ENCODE measurements around the gene SELENON. TPM values are rescaled to one million over a fixed set of nuclear protein-coding genes. Genes with fewer than 3 reads are reported as not detected.

SELENON gene
- total RNA-seq, 1 experiment from 2014 or later, result 57.2 TPM

DNA sequence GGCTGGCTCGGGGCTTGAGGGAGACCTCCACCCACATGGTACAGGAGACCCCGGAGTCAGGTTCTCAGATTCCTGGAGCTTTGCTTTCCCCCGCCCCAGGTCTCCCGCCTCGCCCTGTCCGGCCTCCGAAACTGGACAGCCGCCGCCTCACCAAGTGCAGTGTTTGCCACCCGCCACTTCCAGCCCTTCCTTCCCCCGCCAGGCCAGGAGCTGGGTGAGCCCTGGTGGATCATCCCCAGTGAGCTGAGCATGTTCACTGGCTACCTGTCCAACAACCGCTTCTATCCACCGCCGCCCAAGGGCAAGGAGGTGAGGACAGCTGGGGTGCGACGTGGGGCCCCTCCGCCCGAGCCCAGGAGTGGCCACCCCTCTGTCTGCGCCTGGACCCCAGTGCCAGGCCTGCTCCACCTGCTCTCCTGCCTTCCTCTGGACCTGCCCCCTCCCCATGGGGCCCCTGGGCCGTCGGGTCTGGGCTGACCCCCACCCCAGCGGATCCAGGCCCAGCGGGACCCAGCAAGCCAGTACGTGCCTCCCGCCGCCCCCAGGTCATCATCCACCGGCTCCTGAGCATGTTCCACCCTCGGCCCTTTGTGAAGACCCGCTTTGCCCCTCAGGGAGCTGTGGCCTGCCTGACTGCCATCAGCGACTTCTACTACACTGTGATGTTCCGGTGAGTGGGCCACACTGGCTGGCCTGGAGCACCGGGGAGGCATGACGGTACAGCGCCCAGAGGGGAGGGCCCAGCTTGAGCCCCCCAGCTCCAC is 8.7 kb downstream of the SELENON start:
- no peak for TF ChIP-seq POLR2AphosphoS5 (IDR thresholded peaks at IDR 0.05; ENCODE audit: low read depth, low read length)
- Histone ChIP-seq H3K4me1 (ENCODE audit: control insufficient read depth, insufficient read depth, low read length) (no peaks in the 10 kb centered on the region), H3K4me3 (ENCODE audit: low read depth in 2 of 2, low read length in 2 of 2) (no peak overlapping the region), H3K27me3 (ENCODE audit: control insufficient read depth, insufficient read depth, low read length) (no peaks in the 10 kb centered on the region), H3K9me3 (ENCODE audit: control insufficient read depth, insufficient read depth, low read depth, low read length) (no peaks in the 10 kb centered on the region), H3K27ac (ENCODE audit: low read length) (no peak overlapping the region), H3K36me3 (ENCODE audit: control insufficient read depth, insufficient read depth, low read length) (no peaks in the 10 kb centered on the region)
- no TSS peak for BruUV-seq (replicated peaks)
- DNase-seq (ENCODE audit: low read depth, low spot score), result no peak
- in situ Hi-C loops (cut with HindIII; ENCODE audit: low pct_unique_long_range_greater_than_20kb, low sequenced_read_pairs) (no loop called here), intact Hi-C loops (cut with micrococcal nuclease; ENCODE audit: unreplicated experiment) (no loop called here)
- ChIA-PET CTCF (no interaction called here), POLR2A (interaction anchor here (0.6 kb wide), 1 partner anchor 130 kb away, joined by 4 read pairs; no protein-coding TSS in a partner anchor)
- ATAC-seq, result no peak

DNA sequence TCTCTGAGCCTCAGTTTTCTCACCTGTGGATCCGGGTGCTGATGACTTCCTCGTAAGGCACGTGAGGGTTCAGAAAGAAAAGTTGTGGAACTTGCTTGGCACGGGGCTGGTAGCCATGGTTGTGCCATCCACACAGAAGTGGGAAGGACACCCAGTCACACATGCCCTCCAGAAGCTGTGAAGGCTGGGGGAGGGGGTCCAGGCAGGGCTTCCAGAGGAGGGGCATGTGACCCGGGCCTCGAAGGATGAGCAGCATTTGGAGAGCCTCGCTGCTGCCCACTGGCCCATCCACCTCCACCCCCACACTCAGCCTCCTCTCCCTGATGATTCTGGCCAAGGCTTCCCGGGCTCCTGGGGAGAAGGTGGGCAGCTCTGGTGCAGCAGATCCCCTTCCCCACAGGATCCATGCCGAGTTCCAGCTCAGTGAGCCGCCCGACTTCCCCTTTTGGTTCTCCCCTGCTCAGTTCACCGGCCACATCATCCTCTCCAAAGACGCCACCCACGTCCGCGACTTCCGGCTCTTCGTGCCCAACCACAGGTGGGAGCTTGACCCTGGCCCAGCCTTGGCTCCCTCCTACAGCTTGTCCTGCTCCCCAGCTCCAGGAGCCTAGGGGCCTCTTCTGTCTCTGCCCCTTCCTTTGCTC is 9.4 kb downstream of the SELENON start:
- H3K27ac ChIP-seq (ENCODE audit: low read length), result no peak overlapping the region
- H3K27me3 ChIP-seq (ENCODE audit: control insufficient read depth, insufficient read depth, low read length), result no peaks in the 10 kb centered on the region
- DNase-seq (ENCODE audit: low read depth, low spot score) (no peak), ATAC-seq (no peak)
- TF ChIP-seq, protein P1, sequence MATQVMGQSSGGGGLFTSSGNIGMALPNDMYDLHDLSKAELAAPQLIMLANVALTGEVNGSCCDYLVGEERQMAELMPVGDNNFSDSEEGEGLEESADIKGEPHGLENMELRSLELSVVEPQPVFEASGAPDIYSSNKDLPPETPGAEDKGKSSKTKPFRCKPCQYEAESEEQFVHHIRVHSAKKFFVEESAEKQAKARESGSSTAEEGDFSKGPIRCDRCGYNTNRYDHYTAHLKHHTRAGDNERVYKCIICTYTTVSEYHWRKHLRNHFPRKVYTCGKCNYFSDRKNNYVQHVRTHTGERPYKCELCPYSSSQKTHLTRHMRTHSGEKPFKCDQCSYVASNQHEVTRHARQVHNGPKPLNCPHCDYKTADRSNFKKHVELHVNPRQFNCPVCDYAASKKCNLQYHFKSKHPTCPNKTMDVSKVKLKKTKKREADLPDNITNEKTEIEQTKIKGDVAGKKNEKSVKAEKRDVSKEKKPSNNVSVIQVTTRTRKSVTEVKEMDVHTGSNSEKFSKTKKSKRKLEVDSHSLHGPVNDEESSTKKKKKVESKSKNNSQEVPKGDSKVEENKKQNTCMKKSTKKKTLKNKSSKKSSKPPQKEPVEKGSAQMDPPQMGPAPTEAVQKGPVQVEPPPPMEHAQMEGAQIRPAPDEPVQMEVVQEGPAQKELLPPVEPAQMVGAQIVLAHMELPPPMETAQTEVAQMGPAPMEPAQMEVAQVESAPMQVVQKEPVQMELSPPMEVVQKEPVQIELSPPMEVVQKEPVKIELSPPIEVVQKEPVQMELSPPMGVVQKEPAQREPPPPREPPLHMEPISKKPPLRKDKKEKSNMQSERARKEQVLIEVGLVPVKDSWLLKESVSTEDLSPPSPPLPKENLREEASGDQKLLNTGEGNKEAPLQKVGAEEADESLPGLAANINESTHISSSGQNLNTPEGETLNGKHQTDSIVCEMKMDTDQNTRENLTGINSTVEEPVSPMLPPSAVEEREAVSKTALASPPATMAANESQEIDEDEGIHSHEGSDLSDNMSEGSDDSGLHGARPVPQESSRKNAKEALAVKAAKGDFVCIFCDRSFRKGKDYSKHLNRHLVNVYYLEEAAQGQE (IDR thresholded peaks at IDR 0.05; ENCODE audit: insufficient read depth in 1 of 2, low read depth in 2 of 2, low read length in 1 of 2), result no peak
- no peak for TF ChIP-seq SIN3A (IDR thresholded peaks at IDR 0.05; ENCODE audit: borderline replicate concordance, insufficient read depth, low read depth, low read length)
- TF ChIP-seq TCF7L2 (IDR thresholded peaks at IDR 0.05; ENCODE audit: low read depth, low read length), result no peak
- no peak for TF ChIP-seq POLR2AphosphoS5 (IDR thresholded peaks at IDR 0.05; ENCODE audit: low read depth, low read length)
- POLR2A ChIA-PET, result interaction anchor here (0.5 to 0.6 kb wide), 2 partner anchors 8 to 131 kb away, joined by 3 to 4 read pairs; no protein-coding TSS in a partner anchor
- H3K4me3 ChIP-seq (ENCODE audit: low read depth in 2 of 2, low read length in 2 of 2), result no peak overlapping the region
- CTCF ChIA-PET, result interaction anchor here (0.6 kb wide), 1 partner anchor 288 kb away, joined by 9 read pairs; no protein-coding TSS in a partner anchor
- intact Hi-C loops (cut with micrococcal nuclease; ENCODE audit: unreplicated experiment), result no loop called here
- no peaks in the 10 kb centered on the region for H3K4me1 ChIP-seq (ENCODE audit: control insufficient read depth, insufficient read depth, low read length)
- no peaks in the 10 kb centered on the region for H3K36me3 ChIP-seq (ENCODE audit: control insufficient read depth, insufficient read depth, low read length)
- BruUV-seq (replicated peaks), result no TSS peak
- H3K9me3 ChIP-seq (ENCODE audit: control insufficient read depth, insufficient read depth, low read depth, low read length), result no peaks in the 10 kb centered on the region
- in situ Hi-C loops (cut with HindIII; ENCODE audit: low pct_unique_long_range_greater_than_20kb, low sequenced_read_pairs), result no loop called here

DNA sequence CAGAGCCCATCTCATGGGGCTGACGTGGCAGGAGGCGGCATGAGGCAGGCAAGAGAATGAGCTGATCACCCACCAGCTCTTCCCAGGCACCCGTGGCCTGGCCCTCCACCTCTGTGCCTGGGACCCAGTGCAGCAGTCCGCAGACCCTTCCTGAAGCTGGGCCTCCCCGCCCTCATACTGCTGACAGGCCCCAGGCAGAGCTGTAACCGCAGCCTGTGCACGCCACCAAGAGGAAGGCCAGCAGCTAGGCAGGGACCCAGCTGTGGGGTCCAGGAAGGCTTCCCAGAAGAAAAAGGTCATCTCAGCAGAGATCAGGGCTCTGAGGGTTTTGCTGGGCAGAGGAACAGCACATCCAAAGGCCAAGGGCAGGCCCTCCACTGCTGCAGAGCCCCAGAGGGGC is 9.9 kb downstream of the SELENON start:
- Histone ChIP-seq H3K27me3 (ENCODE audit: control insufficient read depth, insufficient read depth, low read length) (no peaks in the 10 kb centered on the region), H3K9me3 (ENCODE audit: control insufficient read depth, insufficient read depth, low read depth, low read length) (no peaks in the 10 kb centered on the region), H3K4me1 (ENCODE audit: control insufficient read depth, insufficient read depth, low read length) (no peaks in the 10 kb centered on the region), H3K36me3 (ENCODE audit: control insufficient read depth, insufficient read depth, low read length) (no peaks in the 10 kb centered on the region), H3K4me3 (ENCODE audit: low read depth in 2 of 2, low read length in 2 of 2) (no peak overlapping the region), H3K27ac (ENCODE audit: low read length) (no peak overlapping the region)
- TF ChIP-seq, protein P1 (IDR thresholded peaks at IDR 0.05; ENCODE audit: insufficient read depth in 1 of 2, low read depth in 2 of 2, low read length in 1 of 2), result no peak
- TF ChIP-seq TCF7L2 (IDR thresholded peaks at IDR 0.05; ENCODE audit: low read depth, low read length) (no peak), SIN3A (IDR thresholded peaks at IDR 0.05; ENCODE audit: borderline replicate concordance, insufficient read depth, low read depth, low read length) (no peak), POLR2AphosphoS5 (IDR thresholded peaks at IDR 0.05; ENCODE audit: low read depth, low read length) (no peak)
- TF ChIP-seq, protein P2, sequence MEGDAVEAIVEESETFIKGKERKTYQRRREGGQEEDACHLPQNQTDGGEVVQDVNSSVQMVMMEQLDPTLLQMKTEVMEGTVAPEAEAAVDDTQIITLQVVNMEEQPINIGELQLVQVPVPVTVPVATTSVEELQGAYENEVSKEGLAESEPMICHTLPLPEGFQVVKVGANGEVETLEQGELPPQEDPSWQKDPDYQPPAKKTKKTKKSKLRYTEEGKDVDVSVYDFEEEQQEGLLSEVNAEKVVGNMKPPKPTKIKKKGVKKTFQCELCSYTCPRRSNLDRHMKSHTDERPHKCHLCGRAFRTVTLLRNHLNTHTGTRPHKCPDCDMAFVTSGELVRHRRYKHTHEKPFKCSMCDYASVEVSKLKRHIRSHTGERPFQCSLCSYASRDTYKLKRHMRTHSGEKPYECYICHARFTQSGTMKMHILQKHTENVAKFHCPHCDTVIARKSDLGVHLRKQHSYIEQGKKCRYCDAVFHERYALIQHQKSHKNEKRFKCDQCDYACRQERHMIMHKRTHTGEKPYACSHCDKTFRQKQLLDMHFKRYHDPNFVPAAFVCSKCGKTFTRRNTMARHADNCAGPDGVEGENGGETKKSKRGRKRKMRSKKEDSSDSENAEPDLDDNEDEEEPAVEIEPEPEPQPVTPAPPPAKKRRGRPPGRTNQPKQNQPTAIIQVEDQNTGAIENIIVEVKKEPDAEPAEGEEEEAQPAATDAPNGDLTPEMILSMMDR (IDR thresholded peaks at IDR 0.05), result no peak
- no peak for DNase-seq (ENCODE audit: low read depth, low spot score)
- CTCF ChIA-PET, result interaction anchor here (0.6 kb wide), 2 partner anchors 237 to 289 kb away, joined by 9 to 11 read pairs; no protein-coding TSS in a partner anchor
- intact Hi-C loops (cut with micrococcal nuclease; ENCODE audit: unreplicated experiment) (no loop called here), in situ Hi-C loops (cut with HindIII; ENCODE audit: low pct_unique_long_range_greater_than_20kb, low sequenced_read_pairs) (no loop called here)
- 0 out of 2 replicates have a peak, but pooled peaks have one; percentile 3 for ATAC-seq
- BruUV-seq (replicated peaks), result no TSS peak
- POLR2A ChIA-PET, result interaction anchor here (0.5 kb wide), 1 partner anchor 8 kb away, joined by 3 read pairs; no protein-coding TSS in a partner anchor
